SK-N-SH (cell line): Measurements from ENCODE around the gene SIGLECL1. TPM values are rescaled to one million over a fixed set of nuclear protein-coding genes. Genes with fewer than 3 reads are reported as not detected.

ENCODE experiments used
- CTCF ChIA-PET: fragments of 300-600, 350-600 bp; formaldehyde crosslinking; extraction: SDS; loops from one replicate; lab custom pipeline; 2021; lab: Yijun Ruan, JAX
- POLR2A ChIA-PET: fragments of 350-600 bp; sonication (Branson Sonifier 250); formaldehyde crosslinking; extraction: SDS; loops from one replicate; lab custom pipeline; 2020; ENCODE audit warnings: antibody characterized with exemption, inconsistent platforms; lab: Yijun Ruan, JAX
- DNase-seq: peaks from one replicate; pipeline ENCODE4 v3.0.0; 2012
- H2AFZ ChIP-seq: fragments of 200-600 bp; sonication (generic); 2 replicates; pipeline ENCODE4 v1.8.1; 2016; ENCODE audit warnings: antibody characterized with exemption, mild to moderate bottlenecking, low read depth
- H3F3A ChIP-seq: fragments of 200-600 bp; sonication (generic); replicated peaks from 2 replicates; pipeline ENCODE3; 2016; ENCODE audit warnings: antibody characterized with exemption, mild to moderate bottlenecking; ENCODE audit not compliant: insufficient read depth
- H3K27ac ChIP-seq, 2 experiments: fragments of 200-500 bp in 1 of 2; fragments of 200-600 bp in 1 of 2; sonication (Bioruptor generic) in 1 of 2; sonication (generic), shearing (Covaris generic) in 1 of 2; 2 replicates each; pipeline versions ENCODE4 v1.5.1 to v1.6.1; 2014 to 2016; ENCODE audit warnings: low read depth in 2 of 2, inconsistent platforms in 1 of 2, low read length in 1 of 2, mild to moderate bottlenecking in 1 of 2, mixed read lengths in 1 of 2
- H3K27me3 ChIP-seq: fragments of 200-600 bp; sonication (generic), shearing (Covaris generic); 2 replicates; pipeline ENCODE4 v1.6.1; 2016; ENCODE audit warnings: mixed run types; ENCODE audit not compliant: insufficient read depth
- H3K36me3 ChIP-seq, 2 experiments: fragments of 200-500 bp in 1 of 2; fragments of 200-600 bp in 1 of 2; sonication (Bioruptor generic) in 1 of 2; sonication (generic) in 1 of 2; replicated peaks in 1 of 2; 2 replicates each; pipeline versions ENCODE3 to v1.5.1; 2014 to 2016; ENCODE audit warnings: low read length in 1 of 2, mild to moderate bottlenecking in 1 of 2; ENCODE audit not compliant: insufficient read depth in 2 of 2, control insufficient read depth in 1 of 2
- H3K4me1 ChIP-seq, 2 experiments: fragments of 200-500 bp in 1 of 2; fragments of 200-600 bp in 1 of 2; sonication (Bioruptor generic) in 1 of 2; sonication (generic), shearing (Covaris generic) in 1 of 2; 2 replicates each; pipeline versions ENCODE4 v1.5.1 to v1.6.1; 2014 to 2016; ENCODE audit warnings: low read depth in 1 of 2, low read length in 1 of 2, mixed run types in 1 of 2; ENCODE audit not compliant: insufficient read depth in 2 of 2, control insufficient read depth in 1 of 2
- H3K4me2 ChIP-seq: fragments of 200-600 bp; sonication (generic), shearing (Covaris generic); 2 replicates; pipeline ENCODE4 v1.6.1; 2017; ENCODE audit warnings: mixed run types
- H3K4me3 ChIP-seq, 2 experiments: fragments of 200-500 bp in 1 of 2; fragments of 200-600 bp in 1 of 2; sonication (Bioruptor generic) in 1 of 2; sonication (generic), shearing (Covaris generic) in 1 of 2; 2 replicates each; pipeline versions ENCODE4 v1.5.1 to v1.8.1; 2014 to 2016; ENCODE audit warnings: low read depth in 2 of 2, inconsistent platforms in 1 of 2, low read length in 1 of 2, mild to moderate bottlenecking in 1 of 2, mixed read lengths in 1 of 2, moderate library complexity in 1 of 2
- H3K79me2 ChIP-seq: fragments of 200-600 bp; sonication (generic); 2 replicates; pipeline ENCODE4 v1.8.1; 2017; ENCODE audit warnings: mild to moderate bottlenecking; ENCODE audit not compliant: insufficient read depth
- H3K9ac ChIP-seq: fragments of 200-600 bp; sonication (generic); 2 replicates; pipeline ENCODE4 v1.6.1; 2017; ENCODE audit warnings: mixed run types
- H3K9me2 ChIP-seq: fragments of 200-600 bp; sonication (generic); 2 replicates; pipeline ENCODE4 v1.6.1; 2017; ENCODE audit warnings: mixed run types
- H3K9me3 ChIP-seq: fragments of 200-600 bp; sonication (generic); 2 replicates; pipeline ENCODE4 v1.6.1; 2017; ENCODE audit warnings: mixed run types, mild to moderate bottlenecking, moderate library complexity
- H4K20me1 ChIP-seq: fragments of 200-600 bp; sonication (generic); 2 replicates; pipeline ENCODE4 v1.6.1; 2017; ENCODE audit warnings: mild to moderate bottlenecking, mixed run types; ENCODE audit not compliant: insufficient read depth
- CHD2 ChIP-seq: fragments of 150-350 bp; IDR thresholded peaks from 2 replicates; pipeline ENCODE4 v1.6.1; 2018; ENCODE audit warnings: low read length; ENCODE audit not compliant: partially characterized antibody
- ELF1 ChIP-seq: IDR thresholded peaks from 2 replicates; pipeline ENCODE4 v1.4.0; 2012
- EP300 ChIP-seq, 2 experiments: IDR thresholded peaks; 2 replicates each; pipeline versions ENCODE4 v1.4.0 to v1.6.1; 2012; ENCODE audit warnings: borderline replicate concordance in 1 of 2, low read depth in 1 of 2, low read length in 1 of 2
- EZH2phosphoT487 ChIP-seq: fragments of 200-600 bp; sonication (generic); IDR thresholded peaks from 2 replicates; pipeline ENCODE4 v1.6.1; 2017; ENCODE audit warnings: low read depth, mixed run types, mild to moderate bottlenecking, antibody characterized with exemption, moderate library complexity, borderline replicate concordance
- FOSL2 ChIP-seq: IDR thresholded peaks from 2 replicates; pipeline ENCODE4 v1.4.0; 2012; ENCODE audit warnings: low read depth, mild to moderate bottlenecking, moderate library complexity, borderline replicate concordance
- FOXJ3 ChIP-seq: sonication (generic); formaldehyde crosslinking; IDR thresholded peaks from 2 replicates; pipeline ENCODE4 v1.5.1; 2020; ENCODE audit warnings: mild to moderate bottlenecking, missing genetic modification reagents
- GABPA ChIP-seq: IDR thresholded peaks from 2 replicates; pipeline ENCODE4 v1.4.0; 2012; ENCODE audit warnings: low read depth, mild to moderate bottlenecking
- GATA2 ChIP-seq: sonication (generic); formaldehyde crosslinking; IDR thresholded peaks from 2 replicates; pipeline ENCODE4 v1.5.0; 2020; ENCODE audit warnings: mild to moderate bottlenecking, missing genetic modification reagents
- IRF3 ChIP-seq: fragments of 150-350 bp; IDR thresholded peaks from 2 replicates; pipeline ENCODE4 v1.6.1; 2016; ENCODE audit warnings: mild to moderate bottlenecking, low read depth, low read length
- MAX ChIP-seq: IDR thresholded peaks from 2 replicates; pipeline ENCODE4 v1.4.0; 2012; ENCODE audit warnings: low read depth
- MEF2A ChIP-seq: IDR thresholded peaks from 2 replicates; pipeline ENCODE4 v1.4.0; 2012; ENCODE audit warnings: low read depth, borderline replicate concordance
- MXI1 ChIP-seq: IDR thresholded peaks from 2 replicates; pipeline ENCODE4 v1.6.1; 2012; ENCODE audit warnings: mild to moderate bottlenecking, low read depth, low read length, improper control_type of control experiment
- NFIC ChIP-seq: IDR thresholded peaks from 2 replicates; pipeline ENCODE4 v1.4.0; 2012; ENCODE audit warnings: borderline replicate concordance
- RCOR1 ChIP-seq: fragments of 150-350 bp; IDR thresholded peaks from 2 replicates; pipeline ENCODE4 v1.6.1; 2017; ENCODE audit warnings: antibody characterized with exemption, low read length
- REST ChIP-seq: IDR thresholded peaks from 2 replicates; pipeline ENCODE4 v1.6.1; 2012; ENCODE audit warnings: mild to moderate bottlenecking, low read depth, low read length, moderate library complexity
- RFX5 ChIP-seq: IDR thresholded peaks from 2 replicates; pipeline ENCODE4 v1.6.1; 2012; ENCODE audit warnings: mild to moderate bottlenecking, improper control_type of control experiment, low read length
- RXRA ChIP-seq: IDR thresholded peaks from 2 replicates; pipeline ENCODE4 v1.4.0; 2012; ENCODE audit warnings: low read depth, mild to moderate bottlenecking, borderline replicate concordance
- SMC3 ChIP-seq: IDR thresholded peaks from 2 replicates; pipeline ENCODE4 v1.6.1; 2012; ENCODE audit warnings: low read depth, low read length, improper control_type of control experiment
- TCF12 ChIP-seq: IDR thresholded peaks from 2 replicates; pipeline ENCODE4 v1.4.0; 2012
- YY1 ChIP-seq: IDR thresholded peaks from 2 replicates; pipeline ENCODE4 v1.4.0; 2012; ENCODE audit warnings: low read depth, mild to moderate bottlenecking
- ZBTB33 ChIP-seq: IDR thresholded peaks from 2 replicates; pipeline ENCODE4 v1.4.0; 2012; ENCODE audit warnings: low read depth, borderline replicate concordance
- whole genome bisulfite sequencing: methylation state at CpG from one replicate; pipeline ENCODE4 v1.1.6; 2017; ENCODE audit warnings: low lambda C conversion rate; 5-methylcytosine and 5-hydroxymethylcytosine counted together
- polyA plus RNA-seq, 3 experiments: library from polyadenylated mRNA; depleted of rRNA; stranded (reverse); fragments of >200 nt; gene quantifications; 2 replicates each; pipeline ENCODE4 v1.2.3, GENCODE V29; 2012

Gene SIGLECL1
- polyA plus RNA-seq, 1 of the 3 experiments (the other 2 are of a cell fraction), result not detected

GRCh38 chr19:51204321-51204720, 46.6 kb upstream of the SIGLECL1 start (continued):
- TF ChIP-seq YY1, result no peak
- TF ChIP-seq GATA2 (CRISPR knock-in tag), result no peak

- Histone ChIP-seq H3K9me2 (peaks cover 4% of the 10 kb centered on the region; the same call in 1 of the 2 replicates), H3K4me1 (no peaks in the 10 kb centered on the region), H2AFZ (no peak overlapping the region), H3K79me2 (no peaks in the 10 kb centered on the region), H3K27me3 (peaks cover 19% of the 10 kb centered on the region; the same call in 1 of the 2 replicates), H3K36me3 (no peaks in the 10 kb centered on the region), H3F3A (no peaks in the 10 kb centered on the region), H3K9me3 (no peaks in the 10 kb centered on the region), H4K20me1 (no peaks in the 10 kb centered on the region), H3K4me3 (no peak overlapping the region), H3K4me2 (no peak overlapping the region), H3K27ac (no peak overlapping the region), H3K9ac (no peak overlapping the region)
- TF ChIP-seq ZBTB33 (no peak), SMC3 (no peak), NFIC (no peak), RXRA (no peak), IRF3 (no peak), MXI1 (no peak), REST (no peak), GATA2 (CRISPR knock-in tag) (no peak), ELF1 (no peak), MAX (no peak), FOXJ3 (no peak), MEF2A (no peak), RFX5 (no peak), GABPA (no peak), CHD2 (no peak), EZH2phosphoT487 (no peak), TCF12 (no peak), EP300 (IDR thresholded peaks at IDR 0.05; ENCODE audit: borderline replicate concordance in 1 of 2, low read depth in 1 of 2, low read length in 1 of 2) (no peak), RCOR1 (no peak), FOSL2 (no peak)
- no peak for DNase-seq
- WGBS, result 11% methylated on average over 2 of the region's 2 CpGs
- ChIA-PET POLR2A (no interaction called here), CTCF (no interaction called here)
These were observed 43.1 kb upstream of the SIGLECL1 start for GRCh38 chr19:51207747-51208146.
